IPS DF 4.7 (cell line): ENCODE results near the gene PIK3CD.

Source experiments
- DNase-seq: peaks from one replicate; pipeline ENCODE4 v3.0.0-alpha.2; 2013; ENCODE audit warnings: low spot score; ENCODE audit errors: extremely low read depth

The PIK3CD gene

GRCh38 chr1:9717193-9718005, 65.9 kb downstream of the PIK3CD start:
- no peak for DNase-seq

- no peak for DNase-seq
These were observed 66.6 kb downstream of the PIK3CD start for GRCh38 chr1:9718006-9718680.

DNA sequence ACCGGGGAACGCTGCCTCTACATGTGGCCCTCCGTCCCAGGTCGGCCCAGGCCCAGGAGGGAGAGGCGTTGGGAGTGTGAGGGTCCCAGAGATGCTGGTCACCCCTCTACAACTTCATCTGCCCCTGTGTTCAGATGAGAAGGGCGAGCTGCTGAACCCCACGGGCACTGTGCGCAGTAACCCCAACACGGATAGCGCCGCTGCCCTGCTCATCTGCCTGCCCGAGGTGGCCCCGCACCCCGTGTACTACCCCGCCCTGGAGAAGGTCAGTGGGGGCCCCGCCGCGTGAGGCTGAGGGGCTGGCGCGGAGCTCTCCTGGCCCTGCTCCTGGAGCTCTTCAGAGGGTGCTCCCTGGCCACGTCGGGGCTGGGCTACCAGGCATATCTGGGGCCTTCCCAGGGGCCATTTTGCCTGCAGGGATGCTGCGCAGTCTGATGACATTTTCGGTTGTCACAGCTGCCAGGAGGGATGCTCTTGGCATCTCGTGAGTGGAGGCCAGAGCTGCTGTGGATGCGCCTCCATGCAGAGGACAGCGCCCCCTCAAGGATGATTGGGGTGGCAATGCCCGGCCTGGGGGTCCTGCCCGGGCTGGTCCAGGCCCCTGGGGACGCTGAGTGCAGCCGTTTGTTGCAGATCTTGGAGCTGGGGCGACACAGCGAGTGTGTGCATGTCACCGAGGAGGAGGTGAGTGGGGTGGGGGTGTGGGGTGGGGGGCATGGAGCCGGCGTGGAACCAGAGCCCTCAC, 68.6 kb downstream of the PIK3CD start:
- no peak for DNase-seq

GRCh38 chr1:9720785-9721605, 69.5 kb downstream of the PIK3CD start:
- no peak for DNase-seq

- DNase-seq, result peak; percentile 30
These were observed 70.3 kb downstream of the PIK3CD start for GRCh38 chr1:9721606-9722377.

- DNase-seq, result no peak
These were observed 70.8 kb downstream of the PIK3CD start for GRCh38 chr1:9722378-9722749.

- no peak for DNase-seq
These were observed 71.7 kb downstream of the PIK3CD start for GRCh38 chr1:9723068-9723805.

- DNase-seq, result no peak
These were observed 72.4 kb downstream of the PIK3CD start for GRCh38 chr1:9723926-9724325.

DNA sequence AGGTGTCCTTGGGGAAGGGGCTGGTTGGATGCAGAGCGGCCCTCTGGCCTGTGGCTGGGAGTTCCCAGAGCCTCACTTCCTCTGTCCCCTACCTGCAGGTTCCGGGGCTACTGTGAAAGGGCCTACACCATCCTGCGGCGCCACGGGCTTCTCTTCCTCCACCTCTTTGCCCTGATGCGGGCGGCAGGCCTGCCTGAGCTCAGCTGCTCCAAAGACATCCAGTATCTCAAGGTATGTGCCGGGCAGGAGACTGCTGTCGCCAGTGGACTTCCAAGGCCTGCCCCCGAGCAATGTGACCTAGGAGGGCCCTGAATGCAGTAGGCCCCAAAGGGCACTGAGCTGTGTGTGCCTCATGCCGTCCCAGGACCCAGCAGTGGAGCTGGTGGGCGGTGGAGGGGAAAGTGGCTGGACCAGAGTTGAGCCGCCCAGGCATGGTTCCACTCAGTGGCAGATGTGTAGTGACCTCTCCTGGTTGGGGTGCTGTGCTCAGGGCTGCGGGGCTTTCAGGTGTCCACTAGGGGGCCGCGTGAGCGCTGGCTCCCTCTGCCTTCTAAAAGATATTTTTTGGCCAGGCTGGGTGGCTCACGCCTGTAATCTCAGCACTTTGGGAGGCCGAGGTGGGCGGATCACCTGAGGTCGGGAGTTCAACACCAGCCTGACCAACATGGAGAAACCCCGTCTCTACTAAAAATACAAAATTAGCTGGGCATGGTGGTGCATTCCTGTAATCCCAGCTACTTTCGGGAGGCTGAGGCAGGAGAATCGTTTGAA, 73.4 kb downstream of the PIK3CD start:
- DNase-seq, result peak; percentile 28

DNA sequence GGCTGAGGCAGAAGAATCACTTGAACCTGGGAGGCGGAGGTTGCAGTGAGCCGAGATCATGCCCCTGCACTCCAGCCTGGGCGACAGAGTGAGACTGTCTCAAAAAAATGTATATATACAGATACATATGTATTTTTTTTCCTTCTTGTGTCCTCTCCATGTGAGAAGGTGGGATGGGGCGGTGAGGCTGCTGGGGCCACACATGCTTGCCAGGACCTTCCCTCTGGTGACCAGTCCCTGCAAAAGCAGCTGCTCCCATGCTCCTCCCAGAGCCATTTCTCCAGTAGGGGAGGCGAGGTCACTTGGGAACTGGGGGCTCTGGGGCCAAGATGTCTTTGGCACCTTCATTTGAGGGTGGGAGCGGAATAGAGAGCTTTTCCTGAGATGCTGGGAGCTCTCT, 74.9 kb downstream of the PIK3CD start:
- DNase-seq, result no peak

DNA sequence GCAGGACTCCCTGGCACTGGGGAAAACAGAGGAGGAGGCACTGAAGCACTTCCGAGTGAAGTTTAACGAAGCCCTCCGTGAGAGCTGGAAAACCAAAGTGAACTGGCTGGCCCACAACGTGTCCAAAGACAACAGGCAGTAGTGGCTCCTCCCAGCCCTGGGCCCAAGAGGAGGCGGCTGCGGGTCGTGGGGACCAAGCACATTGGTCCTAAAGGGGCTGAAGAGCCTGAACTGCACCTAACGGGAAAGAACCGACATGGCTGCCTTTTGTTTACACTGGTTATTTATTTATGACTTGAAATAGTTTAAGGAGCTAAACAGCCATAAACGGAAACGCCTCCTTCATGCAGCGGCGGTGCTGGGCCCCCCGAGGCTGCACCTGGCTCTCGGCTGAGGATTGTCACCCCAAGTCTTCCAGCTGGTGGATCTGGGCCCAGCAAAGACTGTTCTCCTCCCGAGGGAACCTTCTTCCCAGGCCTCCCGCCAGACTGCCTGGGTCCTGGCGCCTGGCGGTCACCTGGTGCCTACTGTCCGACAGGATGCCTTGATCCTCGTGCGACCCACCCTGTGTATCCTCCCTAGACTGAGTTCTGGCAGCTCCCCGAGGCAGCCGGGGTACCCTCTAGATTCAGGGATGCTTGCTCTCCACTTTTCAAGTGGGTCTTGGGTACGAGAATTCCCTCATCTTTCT, 75.5 kb downstream of the PIK3CD start:
- no peak for DNase-seq

GRCh38 chr1:9728451-9729295, 77.1 kb downstream of the PIK3CD start:
- DNase-seq, result no peak

- DNase-seq, result no peak
These were observed 78.0 kb downstream of the PIK3CD start for GRCh38 chr1:9729523-9729922.

- no peak for DNase-seq
These were observed 78.8 kb downstream of the PIK3CD start for GRCh38 chr1:9730096-9730901.

GRCh38 chr1:9731051-9731537, 79.6 kb downstream of the PIK3CD start:
- no peak for DNase-seq

DNA sequence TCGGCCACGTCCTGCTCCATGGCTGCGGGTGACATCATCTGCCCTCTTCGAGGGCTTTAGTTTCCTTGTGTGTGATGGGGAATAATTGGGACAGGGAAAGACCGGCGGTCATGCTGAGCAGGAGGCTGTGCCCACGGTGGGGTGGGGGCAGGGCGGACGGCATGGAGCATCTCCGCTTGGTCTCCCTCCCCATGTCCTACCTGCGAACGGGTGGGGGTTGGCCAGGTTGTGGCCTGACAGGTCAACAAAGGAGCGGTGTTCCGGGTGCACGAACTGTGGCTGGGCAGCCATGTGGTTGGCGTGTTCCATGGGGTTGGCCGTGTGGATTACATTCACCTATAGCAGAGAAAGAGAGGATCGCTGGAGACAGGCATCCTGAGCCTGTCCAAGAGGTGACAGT, 80.0 kb downstream of the PIK3CD start:
- DNase-seq, result no peak
